HEK293 (cell line): ENCODE measurements around the gene LRP1B.

Source experiments
- CTCF ChIA-PET: fragments of 350-600 bp; formaldehyde crosslinking; extraction: SDS; loops from one replicate; lab custom pipeline; 2021; ENCODE audit warnings: antibody characterized with exemption; lab: Yijun Ruan, JAX
- POLR2A ChIA-PET: fragments of 300-600 bp; formaldehyde crosslinking; extraction: SDS; loops from one replicate; lab custom pipeline; 2020; ENCODE audit warnings: antibody characterized with exemption, inconsistent platforms; lab: Yijun Ruan, JAX
- H3K27ac ChIP-seq: fragments of 200-500 bp; sonication (Bioruptor generic); 2 replicates; pipeline ENCODE4 v1.5.1; 2014; ENCODE audit warnings: low read depth, low read length, control low read depth, inconsistent platforms; ENCODE audit errors: extremely low read depth
- H3K36me3 ChIP-seq, 2 experiments: fragments of 200-500 bp in 1 of 2; sonication (Bioruptor generic) in 1 of 2; 1 replicate in 1 of 2; 2 replicates in 1 of 2; pipeline ENCODE4 v1.5.1; 2014 to 2017; ENCODE audit warnings: inconsistent platforms in 2 of 2, low read length in 2 of 2; ENCODE audit not compliant: control insufficient read depth in 2 of 2, insufficient read depth in 1 of 2
- H3K4me1 ChIP-seq: fragments of 200-500 bp; sonication (Bioruptor generic); 2 replicates; pipeline ENCODE4 v1.5.1; 2014; ENCODE audit warnings: mild to moderate bottlenecking, low read length, inconsistent platforms; ENCODE audit not compliant: control insufficient read depth, insufficient read depth
- H3K4me3 ChIP-seq: 2 replicates; pipeline ENCODE4 v1.5.1; 2011; ENCODE audit warnings: low read depth, mild to moderate bottlenecking, control low read depth, low read length, moderate library complexity
- H3K9me3 ChIP-seq: fragments of 200-500 bp; sonication (Bioruptor generic); 2 replicates; pipeline ENCODE4 v1.5.1; 2014; ENCODE audit warnings: low read depth, low read length, inconsistent platforms; ENCODE audit not compliant: control insufficient read depth, insufficient read depth
- CTCF ChIP-seq: fragments of 450-650 bp; formaldehyde crosslinking; IDR thresholded peaks from 2 replicates; pipeline ENCODE4 v1.5.1; 2016; ENCODE audit warnings: missing biosample characterization, missing genetic modification characterization
- HOXA7 ChIP-seq: sonication (generic); formaldehyde crosslinking; IDR thresholded peaks from 2 replicates; pipeline ENCODE4 v1.8.1; 2022; ENCODE audit warnings: missing genetic modification reagents, borderline replicate concordance
- KLF16 ChIP-seq: fragments of 450-650 bp; formaldehyde crosslinking; IDR thresholded peaks from 2 replicates; pipeline ENCODE4 v1.5.1; 2017; ENCODE audit warnings: missing biosample characterization, missing genetic modification characterization
- SCRT2 ChIP-seq: fragments of 450-650 bp; formaldehyde crosslinking; IDR thresholded peaks from 2 replicates; pipeline ENCODE4 v1.5.1; 2016; ENCODE audit warnings: missing biosample characterization, missing genetic modification characterization
- TSHZ1 ChIP-seq: fragments of 450-650 bp; formaldehyde crosslinking; IDR thresholded peaks from 2 replicates; pipeline ENCODE4 v1.5.1; 2016; ENCODE audit warnings: missing biosample characterization, missing genetic modification characterization, borderline replicate concordance
- ZNF133 ChIP-seq: fragments of 450-650 bp; formaldehyde crosslinking; IDR thresholded peaks from 2 replicates; pipeline ENCODE4 v1.5.1; 2016; ENCODE audit warnings: missing biosample characterization, missing genetic modification characterization
- ZNF335 ChIP-seq: fragments of 450-650 bp; formaldehyde crosslinking; conservative IDR thresholded peaks from 2 replicates; pipeline ENCODE4 v1.5.1; 2016; ENCODE audit warnings: missing biosample characterization, missing genetic modification characterization
- ZNF530 ChIP-seq: fragments of 450-650 bp; formaldehyde crosslinking; IDR thresholded peaks from 2 replicates; pipeline ENCODE4 v1.5.1; 2016; ENCODE audit warnings: low read depth, missing biosample characterization, missing genetic modification characterization
- ZNF548 ChIP-seq: fragments of 450-650 bp; formaldehyde crosslinking; IDR thresholded peaks from 2 replicates; pipeline ENCODE4 v1.5.1; 2016; ENCODE audit warnings: missing biosample characterization, missing genetic modification characterization
- ZNF555 ChIP-seq: fragments of 450-650 bp; formaldehyde crosslinking; conservative IDR thresholded peaks from 2 replicates; pipeline ENCODE4 v1.5.1; 2017; ENCODE audit warnings: missing biosample characterization, mild to moderate bottlenecking, missing genetic modification characterization, inconsistent platforms
- ZNF639 ChIP-seq: fragments of 450-650 bp; formaldehyde crosslinking; IDR thresholded peaks from 2 replicates; pipeline ENCODE4 v1.5.1; 2016; ENCODE audit warnings: missing biosample characterization, missing genetic modification characterization
- ZNF654 ChIP-seq: fragments of 450-650 bp; formaldehyde crosslinking; IDR thresholded peaks from 2 replicates; pipeline ENCODE4 v1.5.1; 2016; ENCODE audit warnings: low read depth, missing biosample characterization, missing genetic modification characterization
- ZXDB ChIP-seq: fragments of 450-650 bp; formaldehyde crosslinking; IDR thresholded peaks from 2 replicates; pipeline ENCODE4 v1.5.1; 2016; ENCODE audit warnings: missing biosample characterization, missing genetic modification characterization

The LRP1B gene

GRCh38 chr2:141927536-141927935 is 203.3 kb downstream of the LRP1B start (continued):
- TF ChIP-seq TSHZ1, result no peak
- TF ChIP-seq KLF16 (tag by site-specific recombination), result no peak
- no peak for TF ChIP-seq ZNF548 (tag by site-specific recombination)

- no peaks in the 10 kb centered on the region for H3K36me3 ChIP-seq
- CTCF ChIA-PET, result interaction anchor here (0.7 kb wide), 1 partner anchor 14 kb away, joined by 3 read pairs; no protein-coding TSS in a partner anchor
- no peak overlapping the region for H3K4me3 ChIP-seq
- POLR2A ChIA-PET, result no interaction called here
- H3K4me1 ChIP-seq, result 0 out of 2 replicates have a peak, but pooled peaks cover 2% of the 10 kb centered on the region
- no peak overlapping the region for H3K27ac ChIP-seq
- no peak for TF ChIP-seq ZNF639 (tag by site-specific recombination)
- TF ChIP-seq, all 188 proteins: peak for 0
- no peaks in the 10 kb centered on the region for H3K9me3 ChIP-seq
Measured at GRCh38 chr2:141925511-141925910, 205.3 kb downstream of the LRP1B start.

- Histone ChIP-seq H3K9me3 (no peaks in the 10 kb centered on the region), H3K36me3 (no peaks in the 10 kb centered on the region), H3K27ac (no peak overlapping the region), H3K4me1 (0 out of 2 replicates have a peak, but pooled peaks cover 2% of the 10 kb centered on the region), H3K4me3 (no peak overlapping the region)
- ChIA-PET POLR2A (no interaction called here), CTCF (interaction anchor here (2.9 kb wide), 1 partner anchor 12 kb away, joined by 12 read pairs; no protein-coding TSS in a partner anchor)
- TF ChIP-seq ZNF555, result no peak
- TF ChIP-seq ZNF335 (tag by site-specific recombination), result no peak
- TF ChIP-seq ZNF133 (tag by site-specific recombination), result no peak
- no peak for TF ChIP-seq ZXDB (tag by site-specific recombination)
- no peak for TF ChIP-seq HOXA7 (CRISPR knock-in tag)
- TF ChIP-seq CTCF (tag by site-specific recombination), result no peak
Measured at GRCh38 chr2:141923657-141924056, 207.2 kb downstream of the LRP1B start.

- POLR2A ChIA-PET, result no interaction called here
- Histone ChIP-seq H3K4me1 (no peaks in the 10 kb centered on the region), H3K4me3 (no peak overlapping the region), H3K27ac (no peak overlapping the region), H3K9me3 (no peaks in the 10 kb centered on the region), H3K36me3 (no peaks in the 10 kb centered on the region)
- CTCF ChIA-PET, result interaction anchor here (0.6 to 2.0 kb wide), 21 partner anchors 9 to 1039 kb away, joined by 3 to 12 read pairs (median 3); no protein-coding TSS in a partner anchor
- TF ChIP-seq SCRT2 (tag by site-specific recombination), result peak; percentile 70
- no peak for TF ChIP-seq ZNF530 (tag by site-specific recombination)
- TF ChIP-seq CTCF (tag by site-specific recombination), result 0 out of 2 replicates have a peak, but pooled peaks have one; percentile 7
- TF ChIP-seq ZNF654, result peak; percentile 41; the same call in 1 of the 2 replicates
Measured at GRCh38 chr2:141911485-141912066, 219.2 kb downstream of the LRP1B start.
